ENCODE measurements around the gene UBQLN4. TPM values are rescaled to one million over a fixed set of nuclear protein-coding genes. Genes with fewer than 3 reads are reported as not detected.

UBQLN4 gene
- total RNA-seq, 2 experiments from 2014 or later: 33.2 to 37.1 TPM

DNA sequence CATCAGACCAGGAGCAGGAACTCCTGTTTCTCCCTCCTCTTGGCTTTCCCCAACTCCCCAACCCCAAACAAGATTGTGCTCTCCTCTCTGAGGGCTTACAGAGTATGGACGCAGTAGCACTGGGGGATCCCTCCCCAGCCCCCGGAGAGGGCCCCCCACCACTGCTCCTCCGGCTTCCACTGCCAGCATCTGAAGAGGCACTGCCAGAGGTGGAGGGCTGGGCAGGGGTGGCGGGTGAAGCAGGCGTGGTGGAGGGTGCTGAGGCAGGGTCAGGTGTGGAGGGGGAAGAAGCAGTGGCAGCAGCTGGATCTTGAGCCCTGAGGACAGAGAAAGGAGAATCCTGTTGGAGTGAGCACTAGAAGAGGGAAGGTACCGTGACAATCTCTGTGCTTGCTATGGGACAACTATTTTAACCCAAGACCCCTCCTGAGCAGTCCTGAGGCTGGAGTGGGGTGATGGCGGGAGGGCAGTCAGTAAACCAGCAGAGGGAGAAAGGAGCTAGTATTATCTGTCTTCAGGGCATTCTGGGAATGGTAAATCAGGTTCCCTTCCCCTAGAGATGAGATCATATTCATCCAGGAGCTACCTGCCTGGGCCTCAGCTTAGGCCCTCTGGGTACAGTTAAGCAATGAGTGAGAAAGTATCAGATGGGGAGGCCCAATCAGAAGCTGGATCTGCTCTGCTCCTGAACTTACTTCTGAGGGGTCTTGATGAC lies 2.4 kb downstream of the UBQLN4 start:
- Histone ChIP-seq H3K36me3 (ENCODE audit: insufficient read depth, low read length) (peaks cover 32% of the 10 kb centered on the region), H3K27ac (ENCODE audit: low read depth, low read length, poor library complexity, severe bottlenecking) (no peak overlapping the region), H2AFZ (ENCODE audit: low read length) (no peak overlapping the region), H3K9me2 (ENCODE audit: insufficient read depth, low read length) (no peaks in the 10 kb centered on the region), H3K4me3 (ENCODE audit: low read depth, low read length, poor library complexity, severe bottlenecking) (no peak overlapping the region), H3K4me1 (ENCODE audit: insufficient read depth, low read length, poor library complexity, severe bottlenecking) (peaks cover 15% of the 10 kb centered on the region), H3K79me2 (ENCODE audit: insufficient read depth, low read depth, low read length) (peaks cover 21% of the 10 kb centered on the region; the same call in 1 of the 2 replicates), H4K20me1 (ENCODE audit: insufficient read depth, low read length) (no peaks in the 10 kb centered on the region), H3K9me3 (ENCODE audit: low read length) (no peaks in the 10 kb centered on the region), H3K4me2 (ENCODE audit: low read length) (no peak overlapping the region)
- BruUV-seq (replicated peaks): no TSS peak
- ChIA-PET CTCF (ENCODE audit: unreplicated experiment) (no interaction called here), POLR2A (interaction anchor here (1.1 kb wide), 1 partner anchor 20 kb away, joined by 3 read pairs; no protein-coding TSS in a partner anchor)
- intact Hi-C loops (cut with micrococcal nuclease; ENCODE audit: unreplicated experiment): no loop called here
- no peak for DNase-seq (ENCODE audit: low spot score)
- TF ChIP-seq, protein P1, sequence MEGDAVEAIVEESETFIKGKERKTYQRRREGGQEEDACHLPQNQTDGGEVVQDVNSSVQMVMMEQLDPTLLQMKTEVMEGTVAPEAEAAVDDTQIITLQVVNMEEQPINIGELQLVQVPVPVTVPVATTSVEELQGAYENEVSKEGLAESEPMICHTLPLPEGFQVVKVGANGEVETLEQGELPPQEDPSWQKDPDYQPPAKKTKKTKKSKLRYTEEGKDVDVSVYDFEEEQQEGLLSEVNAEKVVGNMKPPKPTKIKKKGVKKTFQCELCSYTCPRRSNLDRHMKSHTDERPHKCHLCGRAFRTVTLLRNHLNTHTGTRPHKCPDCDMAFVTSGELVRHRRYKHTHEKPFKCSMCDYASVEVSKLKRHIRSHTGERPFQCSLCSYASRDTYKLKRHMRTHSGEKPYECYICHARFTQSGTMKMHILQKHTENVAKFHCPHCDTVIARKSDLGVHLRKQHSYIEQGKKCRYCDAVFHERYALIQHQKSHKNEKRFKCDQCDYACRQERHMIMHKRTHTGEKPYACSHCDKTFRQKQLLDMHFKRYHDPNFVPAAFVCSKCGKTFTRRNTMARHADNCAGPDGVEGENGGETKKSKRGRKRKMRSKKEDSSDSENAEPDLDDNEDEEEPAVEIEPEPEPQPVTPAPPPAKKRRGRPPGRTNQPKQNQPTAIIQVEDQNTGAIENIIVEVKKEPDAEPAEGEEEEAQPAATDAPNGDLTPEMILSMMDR (conservative IDR thresholded peaks at IDR 0.05; ENCODE audit: low read length): no peak
- TF ChIP-seq EZH2phosphoT487 (IDR thresholded peaks at IDR 0.05; ENCODE audit: borderline replicate concordance, low read depth, low read length): no peak

DNA sequence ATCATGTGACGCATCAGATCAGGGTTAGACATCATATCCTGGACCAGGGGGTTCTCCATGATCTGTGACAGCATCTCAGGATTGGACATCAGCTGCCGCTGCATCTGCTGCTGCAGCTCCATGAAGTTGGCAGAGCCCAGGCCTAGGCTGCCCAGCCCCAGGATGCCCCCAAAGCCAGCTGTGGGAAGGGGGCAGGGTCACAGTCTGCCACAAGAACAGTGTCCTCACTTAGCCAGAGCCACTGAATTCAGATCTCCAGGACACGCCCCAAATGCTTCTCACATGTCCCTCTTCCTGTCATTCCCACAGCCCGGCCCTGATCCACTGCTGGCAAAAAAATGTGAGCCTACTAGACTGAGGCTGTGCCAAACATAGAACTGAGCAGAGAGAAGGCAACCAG lies 3.2 kb downstream of the UBQLN4 start:
- BruUV-seq (replicated peaks): no TSS peak
- intact Hi-C loops (cut with micrococcal nuclease; ENCODE audit: unreplicated experiment): no loop called here
- no peaks in the 10 kb centered on the region for H3K9me3 ChIP-seq (ENCODE audit: low read length)
- CTCF ChIA-PET (ENCODE audit: unreplicated experiment): no interaction called here
- H3K9me2 ChIP-seq (ENCODE audit: insufficient read depth, low read length): no peaks in the 10 kb centered on the region
- H2AFZ ChIP-seq (ENCODE audit: low read length): no peak overlapping the region
- peaks cover 7% of the 10 kb centered on the region for H3K4me1 ChIP-seq (ENCODE audit: insufficient read depth, low read length, poor library complexity, severe bottlenecking)
- H3K27ac ChIP-seq (ENCODE audit: low read depth, low read length, poor library complexity, severe bottlenecking): no peak overlapping the region
- H4K20me1 ChIP-seq (ENCODE audit: insufficient read depth, low read length): no peaks in the 10 kb centered on the region
- TF ChIP-seq EZH2phosphoT487 (IDR thresholded peaks at IDR 0.05; ENCODE audit: borderline replicate concordance, low read depth, low read length): no peak
- TF ChIP-seq, protein P1 (conservative IDR thresholded peaks at IDR 0.05; ENCODE audit: low read length): no peak
- POLR2A ChIA-PET: interaction anchor here (0.6 to 1.6 kb wide), 2 partner anchors 20 to 165 kb away, joined by 4 to 7 read pairs; no protein-coding TSS in a partner anchor
- no peak overlapping the region for H3K4me2 ChIP-seq (ENCODE audit: low read length)
- H3K36me3 ChIP-seq (ENCODE audit: insufficient read depth, low read length): peaks cover 32% of the 10 kb centered on the region
- no peak overlapping the region for H3K4me3 ChIP-seq (ENCODE audit: low read depth, low read length, poor library complexity, severe bottlenecking)
- H3K79me2 ChIP-seq (ENCODE audit: insufficient read depth, low read depth, low read length): peaks cover 16% of the 10 kb centered on the region; the same call in 1 of the 2 replicates
- DNase-seq (ENCODE audit: low spot score): no peak

DNA sequence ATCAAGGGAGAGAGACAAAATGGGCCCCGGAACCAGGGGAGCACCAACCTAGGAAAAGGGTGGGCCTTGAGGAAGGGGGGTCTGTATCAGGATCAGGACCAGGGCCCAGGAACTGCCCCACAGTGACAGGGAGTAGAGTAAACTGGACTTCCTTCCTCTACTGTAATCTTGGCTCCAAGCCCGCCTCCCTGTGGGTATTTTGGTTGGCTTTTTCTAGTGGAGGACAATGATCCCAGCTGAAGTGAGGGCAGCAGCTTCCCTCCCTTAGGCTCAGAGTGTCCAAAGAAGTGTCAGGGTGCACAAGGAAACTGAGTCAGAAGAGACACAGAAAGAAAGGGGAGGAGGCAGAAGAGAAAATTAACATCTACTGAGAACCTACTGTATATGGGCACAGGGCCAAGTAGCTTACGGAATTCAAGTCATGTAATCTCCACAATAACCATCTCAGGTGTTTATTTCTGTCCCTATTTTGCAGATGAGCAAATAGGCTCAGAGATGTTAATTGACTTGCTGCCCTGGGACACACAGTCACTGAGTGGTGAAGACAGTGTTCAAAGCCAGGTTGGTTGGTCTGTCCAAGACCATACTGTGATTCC lies 4.8 kb downstream of the UBQLN4 start:
- CTCF ChIA-PET (ENCODE audit: unreplicated experiment): no interaction called here
- POLR2A ChIA-PET: interaction anchor here (1.6 kb wide), 1 partner anchor 18 kb away, joined by 7 read pairs; no protein-coding TSS in a partner anchor

More for the DNA sequence above, 4.8 kb downstream of the UBQLN4 start:
- Histone ChIP-seq H3K27ac (ENCODE audit: low read depth, low read length, poor library complexity, severe bottlenecking) (no peak overlapping the region), H2AFZ (ENCODE audit: low read length) (no peak overlapping the region), H3K36me3 (ENCODE audit: insufficient read depth, low read length) (peaks cover 32% of the 10 kb centered on the region), H3K4me1 (ENCODE audit: insufficient read depth, low read length, poor library complexity, severe bottlenecking) (peaks cover 7% of the 10 kb centered on the region), H3K9me3 (ENCODE audit: low read length) (no peaks in the 10 kb centered on the region), H3K4me3 (ENCODE audit: low read depth, low read length, poor library complexity, severe bottlenecking) (no peak overlapping the region), H3K4me2 (ENCODE audit: low read length) (no peak overlapping the region), H3K9me2 (ENCODE audit: insufficient read depth, low read length) (no peaks in the 10 kb centered on the region), H3K79me2 (ENCODE audit: insufficient read depth, low read depth, low read length) (peaks cover 13% of the 10 kb centered on the region; the same call in 1 of the 2 replicates), H4K20me1 (ENCODE audit: insufficient read depth, low read length) (no peaks in the 10 kb centered on the region)
- DNase-seq (ENCODE audit: low spot score): no peak
- BruUV-seq (replicated peaks): no TSS peak
- intact Hi-C loops (cut with micrococcal nuclease; ENCODE audit: unreplicated experiment): no loop called here
- TF ChIP-seq EZH2phosphoT487 (IDR thresholded peaks at IDR 0.05; ENCODE audit: borderline replicate concordance, low read depth, low read length): no peak
- TF ChIP-seq, protein P1 (conservative IDR thresholded peaks at IDR 0.05; ENCODE audit: low read length): no peak
